Cardiac muscle cell (in vitro differentiated cells and primary cell): ENCODE measurements around the gene NHSL2. TPM values are rescaled to one million over a fixed set of nuclear protein-coding genes. Genes with fewer than 3 reads are reported as not detected.

ENCODE experiments used
- DNase-seq, 2 donors: peaks; one replicate each; pipeline versions ENCODE4 v3.0.0 to v3.0.0-alpha.2; 2010 to 2017; ENCODE audit warnings: low read depth in 1 of 2, low spot score in 1 of 2
- H3K27ac ChIP-seq: fragments of 200-600 bp; sonication (generic); 2 replicates; pipeline ENCODE4 v1.5.1; 2016
- H3K27me3 ChIP-seq: fragments of 200-600 bp; sonication (generic); 2 replicates; pipeline ENCODE4 v1.6.0; 2016; ENCODE audit warnings: control low read depth
- H3K36me3 ChIP-seq: fragments of 200-600 bp; sonication (generic); 2 replicates; pipeline ENCODE4 v1.5.1; 2016; ENCODE audit warnings: control low read depth
- H3K4me1 ChIP-seq: fragments of 200-600 bp; sonication (generic); 2 replicates; pipeline ENCODE4 v1.8.1; 2017; ENCODE audit warnings: low read depth, mild to moderate bottlenecking, mixed run types
- H3K4me3 ChIP-seq: fragments of 200-600 bp; sonication (generic); 2 replicates; pipeline ENCODE4 v1.5.1; 2016; ENCODE audit warnings: mild to moderate bottlenecking
- H3K9me3 ChIP-seq: fragments of 200-600 bp; sonication (generic); 2 replicates; pipeline ENCODE4 v1.5.1; 2017; ENCODE audit warnings: low read depth, mild to moderate bottlenecking, control low read depth
- CTCF ChIP-seq: IDR thresholded peaks from 2 replicates; pipeline ENCODE4 v1.5.1; 2012; ENCODE audit warnings: low read depth, mild to moderate bottlenecking, low read length
- polyA plus RNA-seq: library from polyadenylated mRNA; unstranded; fragments of >200 nt; fragmentation: Nextera tagmentation; extraction: Ambion mirVana; gene quantifications from 2 replicates; pipeline ENCODE4 v1.2.1, GENCODE V29; 2016
- total RNA-seq: library from RNA; depleted of rRNA; stranded (reverse); fragments of >200 nt; gene quantifications from 2 replicates; pipeline ENCODE4 v1.2.3, GENCODE V29; 2016

NHSL2 gene
- total and polyA plus RNA-seq, 2 experiments from 2014 or later = 6.6 to 7.9 TPM

- no peak overlapping the region for H3K4me3 ChIP-seq
Measured at GRCh38 chrX:72037601-72038000, 127.0 kb downstream of the NHSL2 start.

GRCh38 chrX:72038016-72038415 lies 127.4 kb downstream of the NHSL2 start:
- Histone ChIP-seq H3K27me3 (no peaks in the 10 kb centered on the region), H3K9me3 (no peaks in the 10 kb centered on the region), H3K4me1 (no peaks in the 10 kb centered on the region), H3K36me3 (no peaks in the 10 kb centered on the region), H3K27ac (no peak overlapping the region), H3K4me3 (no peak overlapping the region)
- TF ChIP-seq CTCF = no peak
- no peak for DNase-seq

More at GRCh38 chrX:72037601-72038000, 127.0 kb downstream of the NHSL2 start:
- no peak overlapping the region for H3K27ac ChIP-seq
- TF ChIP-seq CTCF = no peak
- H3K27me3 ChIP-seq = no peaks in the 10 kb centered on the region
- H3K36me3 ChIP-seq = no peaks in the 10 kb centered on the region
- no peaks in the 10 kb centered on the region for H3K4me1 ChIP-seq
- no peaks in the 10 kb centered on the region for H3K9me3 ChIP-seq
- DNase-seq = no peak

- Histone ChIP-seq H3K4me3 (no peak overlapping the region), H3K36me3 (no peaks in the 10 kb centered on the region), H3K9me3 (no peaks in the 10 kb centered on the region), H3K27ac (no peak overlapping the region), H3K4me1 (no peaks in the 10 kb centered on the region), H3K27me3 (no peaks in the 10 kb centered on the region)
- DNase-seq = no peak
- no peak for TF ChIP-seq CTCF
Measured at GRCh38 chrX:72038868-72039267, 128.2 kb downstream of the NHSL2 start.

GRCh38 chrX:72040506-72040905 lies 129.9 kb downstream of the NHSL2 start:
- Histone ChIP-seq H3K9me3 (no peaks in the 10 kb centered on the region), H3K4me1 (peaks cover 7% of the 10 kb centered on the region), H3K4me3 (no peak overlapping the region), H3K27me3 (no peaks in the 10 kb centered on the region), H3K27ac (peak overlapping the region; percentile 74), H3K36me3 (no peaks in the 10 kb centered on the region)
- no peak for DNase-seq
- TF ChIP-seq CTCF = no peak

DNA sequence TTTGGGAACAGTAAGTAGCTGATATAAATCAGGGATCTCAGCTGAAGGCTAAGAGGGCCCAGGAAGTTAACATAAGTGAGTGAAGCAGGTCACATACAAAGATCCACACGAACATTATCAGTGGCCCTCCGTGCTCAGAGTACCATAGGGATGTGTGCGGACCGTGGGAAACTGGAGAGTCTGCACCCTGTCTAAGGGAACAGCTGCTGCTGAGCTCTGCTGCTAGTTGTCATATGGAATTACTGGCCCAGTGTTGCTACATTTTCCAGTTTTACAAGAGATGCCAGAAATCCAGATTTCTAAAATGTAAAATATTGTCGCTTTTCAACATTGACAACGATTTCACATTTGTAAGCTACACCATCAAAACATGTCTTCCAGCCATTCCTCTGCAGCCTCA lies 130.5 kb downstream of the NHSL2 start:
- H3K27ac ChIP-seq = peak overlapping the region; percentile 74
- no peaks in the 10 kb centered on the region for H3K9me3 ChIP-seq
- no peaks in the 10 kb centered on the region for H3K36me3 ChIP-seq
- no peak for DNase-seq
- H3K27me3 ChIP-seq = no peaks in the 10 kb centered on the region
- peaks cover 11% of the 10 kb centered on the region for H3K4me1 ChIP-seq
- no peak for TF ChIP-seq CTCF
- no peak overlapping the region for H3K4me3 ChIP-seq
